Measurements from ENCODE around the gene ARHGAP15.

Gene ARHGAP15

GRCh38 chr2:143466391-143466790 is 337.2 kb downstream of the ARHGAP15 start:
- DNase-seq, result no peak

- no peak for DNase-seq
These were observed 337.8 kb downstream of the ARHGAP15 start for GRCh38 chr2:143467011-143467410.

- DNase-seq, result no peak
These were observed 339.2 kb downstream of the ARHGAP15 start for GRCh38 chr2:143468341-143468888.

- DNase-seq, result no peak
These were observed 340.1 kb downstream of the ARHGAP15 start for GRCh38 chr2:143469323-143469722.

GRCh38 chr2:143471550-143471949 is 342.3 kb downstream of the ARHGAP15 start:
- no peak for DNase-seq

GRCh38 chr2:143473216-143473615 is 344.0 kb downstream of the ARHGAP15 start:
- no peak for DNase-seq

- DNase-seq, result no peak
These were observed 344.6 kb downstream of the ARHGAP15 start for GRCh38 chr2:143473820-143474219.

GRCh38 chr2:143474586-143474985 is 345.4 kb downstream of the ARHGAP15 start:
- DNase-seq, result no peak

GRCh38 chr2:143475041-143475776 is 346.0 kb downstream of the ARHGAP15 start:
- DNase-seq, result no peak

- no peak for DNase-seq
These were observed 347.3 kb downstream of the ARHGAP15 start for GRCh38 chr2:143476336-143477087.

GRCh38 chr2:143477714-143478443 is 348.7 kb downstream of the ARHGAP15 start:
- DNase-seq, result no peak

GRCh38 chr2:143480086-143480485 is 350.9 kb downstream of the ARHGAP15 start:
- no peak for DNase-seq

GRCh38 chr2:143480601-143481236 is 351.5 kb downstream of the ARHGAP15 start:
- no peak for DNase-seq

- DNase-seq, result no peak
These were observed 352.0 kb downstream of the ARHGAP15 start for GRCh38 chr2:143481237-143481623.

GRCh38 chr2:143481733-143482132 is 352.5 kb downstream of the ARHGAP15 start:
- no peak for DNase-seq

GRCh38 chr2:143482316-143482715 is 353.1 kb downstream of the ARHGAP15 start:
- no peak for DNase-seq

- DNase-seq, result no peak
These were observed 353.6 kb downstream of the ARHGAP15 start for GRCh38 chr2:143482771-143483170.

GRCh38 chr2:143486976-143487375 is 357.8 kb downstream of the ARHGAP15 start:
- no peak for DNase-seq

GRCh38 chr2:143489145-143489544 is 359.9 kb downstream of the ARHGAP15 start:
- no peak for DNase-seq

- no peak for DNase-seq
These were observed 361.9 kb downstream of the ARHGAP15 start for GRCh38 chr2:143491131-143491530.

- no peak for DNase-seq
These were observed 364.1 kb downstream of the ARHGAP15 start for GRCh38 chr2:143493339-143493738.

- no peak for DNase-seq
These were observed 368.5 kb downstream of the ARHGAP15 start for GRCh38 chr2:143497726-143498125.

- DNase-seq, result no peak
These were observed 369.3 kb downstream of the ARHGAP15 start for GRCh38 chr2:143498496-143498895.

All from NCI-H2081 treated with DMSO at 0.1 percent for 48 hours (cell line).